ENCODE data around the gene ENTPD8. TPM values are rescaled to one million over a fixed set of nuclear protein-coding genes. Genes with fewer than 3 reads are reported as not detected.

The ENTPD8 gene
- total RNA-seq, 2 donors from 2014 or later: 0.33 to 0.75 TPM

GRCh38 chr9:137409515-137409914 lies 31.6 kb downstream of the ENTPD8 start:
- Mint-ChIP-seq H3K36me3 (ENCODE audit: low read depth) (peaks cover 5% of the 10 kb centered on the region), H3K4me1 (no peaks in the 10 kb centered on the region), H3K9me3 (no peaks in the 10 kb centered on the region), H3K27ac (no peak overlapping the region), H3K27me3 (ENCODE audit: insufficient read depth) (peaks cover 5% of the 10 kb centered on the region), H3K4me3 (no peak overlapping the region)
- H3K27me3 ChIP-seq (ENCODE audit: control insufficient read depth, insufficient read depth, low read length, poor library complexity, severe bottlenecking): no peaks in the 10 kb centered on the region
- no peak for TF ChIP-seq CTCF (conservative IDR thresholded peaks at IDR 0.05)
- H3K9ac ChIP-seq (ENCODE audit: extremely low read depth, low read length, poor library complexity, severe bottlenecking): no peak overlapping the region
- no peaks in the 10 kb centered on the region for H3K36me3 ChIP-seq (ENCODE audit: control insufficient read depth, insufficient read depth, low read length)
- H3K4me3 ChIP-seq (ENCODE audit: low read length): no peak overlapping the region
- H3K9me3 ChIP-seq (ENCODE audit: control insufficient read depth, low read length): no peaks in the 10 kb centered on the region
- no peak for DNase-seq
- WGBS, 2 experiments (ENCODE audit: insufficient coverage in 1 of 2, insufficient read length in 1 of 2): 92 to 95% methylated on average over 9 to 11 of the region's 11 CpGs
- H3K27ac ChIP-seq (ENCODE audit: low read depth, low read length): no peak overlapping the region
- H3K4me1 ChIP-seq (ENCODE audit: control insufficient read depth, insufficient read depth, low read length): no peaks in the 10 kb centered on the region

DNA sequence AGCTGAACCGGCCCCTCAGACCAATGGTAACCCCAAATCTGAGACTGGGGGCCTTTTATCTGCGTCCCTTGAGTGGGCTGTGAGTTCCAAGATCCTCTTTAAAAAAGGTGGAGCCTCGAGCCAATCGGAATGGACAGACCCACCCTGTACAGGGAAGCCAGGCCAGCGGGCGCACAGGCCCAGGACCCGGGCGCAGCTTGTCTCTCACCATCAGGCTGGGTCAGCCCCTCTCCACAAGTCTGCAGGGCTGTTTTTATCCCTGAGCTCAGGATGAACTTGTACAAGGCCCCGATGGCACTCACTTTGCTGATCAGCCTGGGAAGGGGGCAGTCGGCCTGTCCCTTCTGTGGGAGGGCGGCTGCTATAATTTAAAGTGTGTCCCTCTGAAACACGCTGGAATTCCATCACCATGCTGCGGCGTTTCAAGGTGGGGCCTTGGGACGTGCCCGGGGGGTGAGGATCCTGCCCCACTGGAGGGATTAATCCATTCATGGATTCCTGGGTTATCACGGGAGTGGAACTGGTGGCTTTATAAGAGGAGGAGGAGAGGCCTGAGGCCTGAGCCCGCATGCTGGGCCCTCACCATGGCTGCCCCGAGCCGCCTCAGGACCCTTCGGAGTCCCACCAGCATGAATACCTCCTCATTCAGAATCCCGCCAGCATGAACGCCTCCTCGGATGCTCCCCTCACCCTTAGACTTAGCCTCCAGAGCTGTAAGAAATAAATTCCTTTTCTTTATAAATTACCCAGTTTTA lies 32.3 kb downstream of the ENTPD8 start:
- Histone ChIP-seq H3K27ac (ENCODE audit: low read depth, low read length) (no peak overlapping the region), H3K27me3 (ENCODE audit: control insufficient read depth, insufficient read depth, low read length, poor library complexity, severe bottlenecking) (no peaks in the 10 kb centered on the region), H3K9me3 (ENCODE audit: control insufficient read depth, low read length) (no peaks in the 10 kb centered on the region), H3K4me1 (ENCODE audit: control insufficient read depth, insufficient read depth, low read length) (no peaks in the 10 kb centered on the region), H3K4me3 (ENCODE audit: low read length) (no peak overlapping the region), H3K9ac (ENCODE audit: extremely low read depth, low read length, poor library complexity, severe bottlenecking) (no peak overlapping the region), H3K36me3 (ENCODE audit: control insufficient read depth, insufficient read depth, low read length) (no peaks in the 10 kb centered on the region)
- no peak overlapping the region for H3K4me3 Mint-ChIP-seq
- H3K27me3 Mint-ChIP-seq (ENCODE audit: insufficient read depth): peaks cover 5% of the 10 kb centered on the region
- H3K9me3 Mint-ChIP-seq: no peaks in the 10 kb centered on the region
- TF ChIP-seq CTCF (conservative IDR thresholded peaks at IDR 0.05): no peak
- no peaks in the 10 kb centered on the region for H3K4me1 Mint-ChIP-seq
- H3K36me3 Mint-ChIP-seq (ENCODE audit: low read depth): no peaks in the 10 kb centered on the region
- H3K27ac Mint-ChIP-seq: no peak overlapping the region
- DNase-seq: no peak
- WGBS, 2 experiments (ENCODE audit: insufficient coverage in 1 of 2, insufficient read length in 1 of 2): 94 to 95% methylated on average over 17 to 24 of the region's 24 CpGs

DNA sequence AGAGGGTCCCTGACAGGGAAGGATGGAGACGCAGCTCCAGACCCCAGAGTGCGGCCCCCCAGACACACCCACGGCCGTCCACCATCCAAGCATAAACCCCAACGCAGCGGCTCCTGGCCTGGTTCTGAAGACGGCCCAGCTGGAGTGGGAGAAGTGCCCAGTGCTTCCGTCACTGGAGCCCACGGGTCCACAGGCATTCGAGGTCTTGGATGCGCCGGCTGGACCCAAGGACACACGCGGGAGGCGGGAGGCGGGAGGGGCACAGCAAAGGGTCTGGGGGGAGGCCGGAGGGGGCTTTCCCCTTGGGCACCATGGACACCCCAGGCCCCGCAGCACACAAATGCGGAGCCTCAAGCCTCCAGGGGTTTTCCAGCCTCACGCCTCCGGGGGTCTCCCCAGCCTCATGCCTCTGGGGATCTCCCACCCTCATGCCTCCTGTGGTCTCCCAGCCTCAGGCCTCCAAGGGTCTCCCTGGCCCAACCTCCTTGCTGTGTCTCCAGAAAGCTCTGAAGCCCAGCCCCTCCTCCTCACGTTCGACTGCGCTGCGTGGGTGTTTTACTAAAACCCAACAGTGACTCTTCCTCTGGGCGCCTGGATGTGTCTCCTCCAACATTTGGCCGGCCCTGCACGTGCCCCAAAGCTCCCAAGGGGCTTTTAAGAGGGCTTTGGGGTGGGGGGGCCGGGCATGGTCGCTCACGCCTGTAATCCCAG lies 33.4 kb downstream of the ENTPD8 start:
- WGBS, 2 experiments (ENCODE audit: insufficient coverage in 1 of 2, insufficient read length in 1 of 2): 88 to 92% methylated on average over 15 to 31 of the region's 31 CpGs
- H3K4me3 ChIP-seq (ENCODE audit: low read length): no peak overlapping the region

More for the DNA sequence above, 33.4 kb downstream of the ENTPD8 start:
- H3K4me3 Mint-ChIP-seq: no peak overlapping the region
- no peaks in the 10 kb centered on the region for H3K27me3 ChIP-seq (ENCODE audit: control insufficient read depth, insufficient read depth, low read length, poor library complexity, severe bottlenecking)
- no peak overlapping the region for H3K27ac ChIP-seq (ENCODE audit: low read depth, low read length)
- peaks cover 5% of the 10 kb centered on the region for H3K27me3 Mint-ChIP-seq (ENCODE audit: insufficient read depth)
- no peaks in the 10 kb centered on the region for H3K9me3 ChIP-seq (ENCODE audit: control insufficient read depth, low read length)
- H3K36me3 Mint-ChIP-seq (ENCODE audit: low read depth): peaks cover 2% of the 10 kb centered on the region
- H3K27ac Mint-ChIP-seq: no peak overlapping the region
- H3K9ac ChIP-seq (ENCODE audit: extremely low read depth, low read length, poor library complexity, severe bottlenecking): no peak overlapping the region
- no peak for DNase-seq
- no peak for TF ChIP-seq CTCF (conservative IDR thresholded peaks at IDR 0.05)
- no peaks in the 10 kb centered on the region for H3K4me1 ChIP-seq (ENCODE audit: control insufficient read depth, insufficient read depth, low read length)
- H3K36me3 ChIP-seq (ENCODE audit: control insufficient read depth, insufficient read depth, low read length): no peaks in the 10 kb centered on the region
- H3K9me3 Mint-ChIP-seq: no peaks in the 10 kb centered on the region
- H3K4me1 Mint-ChIP-seq: no peaks in the 10 kb centered on the region
